ENCODE data around the gene NUDT16L1. TPM values are rescaled to one million over a fixed set of nuclear protein-coding genes. Genes with fewer than 3 reads are reported as not detected.
A peak's percentile ranks its signal among the peaks of the same experiment; 100 is the strongest.

NUDT16L1 gene
- polyA plus RNA-seq, 3 donors = 40.0 to 62.7 (median 41.1) TPM

DNA sequence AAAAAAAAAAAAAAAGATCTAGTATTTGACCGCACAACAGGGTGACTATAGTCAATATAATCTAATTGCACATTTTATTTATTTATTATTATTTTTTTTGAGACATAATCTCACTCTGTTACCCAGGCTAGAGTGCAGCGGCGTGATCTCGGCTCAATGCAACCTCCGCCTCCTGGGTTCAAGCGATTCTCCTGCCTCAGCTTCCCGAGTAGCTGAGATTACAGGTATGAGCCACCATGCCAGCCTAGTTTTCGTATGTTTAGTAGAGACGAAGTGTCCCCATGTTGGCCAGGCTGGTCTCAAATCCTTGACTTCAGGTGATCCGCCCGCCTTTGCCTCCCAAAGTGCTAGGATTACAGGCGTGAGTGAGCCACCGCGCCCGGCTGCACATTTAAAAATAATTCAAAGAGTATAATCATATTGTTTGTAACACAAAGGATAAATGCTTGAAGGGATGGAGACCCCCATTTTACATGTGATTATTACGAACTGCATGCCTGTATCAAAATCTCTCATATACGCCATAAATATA is 39.9 kb downstream of the NUDT16L1 start:
- peak overlapping the region in 1 of 2 donors; percentile 50 for H3K27ac ChIP-seq (ENCODE audit: low read depth in 1 of 2, low read length in 2 of 2)
- H3K9me3 Mint-ChIP-seq = no peaks in the 10 kb centered on the region
- H3K79me2 ChIP-seq (ENCODE audit: insufficient read depth, low read length) = peaks cover 10% of the 10 kb centered on the region
- H3K4me3 ChIP-seq (replicated peaks in 1 of 3; ENCODE audit: low read depth in 2 of 3, low read length in 3 of 3) = peak overlapping the region; percentile 61 to 100 (median 89)
- H3K4me1 ChIP-seq (ENCODE audit: control insufficient read depth in 1 of 2, insufficient read depth in 2 of 2, low read length in 2 of 2) = peaks cover 16 to 20% of the 10 kb centered on the region in 2 donors
- H3K4me2 ChIP-seq (replicated peaks; ENCODE audit: extremely low read depth, low read length, poor library complexity, severe bottlenecking) = peak overlapping the region; percentile 99
- no peak for DNase-seq
- H3K4me3 Mint-ChIP-seq = peak overlapping the region; percentile 87 to 99
- no peaks in the 10 kb centered on the region for H3K9me3 ChIP-seq (replicated peaks in 1 of 2; ENCODE audit: control insufficient read depth in 1 of 2, insufficient read depth in 1 of 2, low read length in 2 of 2)
- peaks cover 0 to 2% (median 0%) of the 10 kb centered on the region in 3 donors for H3K27me3 Mint-ChIP-seq (ENCODE audit: low read depth in 3 of 3)
- intact Hi-C loops (cut with micrococcal nuclease) = loop anchor here (5.0 kb wide), 1 partner anchor 69 kb away; the partner anchor contains the start of gene ROGDI (in 2 of the 2)
- peaks cover 14% of the 10 kb centered on the region for H3K4me1 Mint-ChIP-seq
- H3K36me3 ChIP-seq (replicated peaks in 1 of 2; ENCODE audit: control insufficient read depth in 1 of 2, insufficient read depth in 2 of 2, low read length in 2 of 2) = peaks cover 14 to 28% of the 10 kb centered on the region in 2 donors
- peak overlapping the region; percentile 97 for H2AFZ ChIP-seq (ENCODE audit: insufficient read depth, low read depth, low read length, poor library complexity, severe bottlenecking)
- H3K36me3 Mint-ChIP-seq = peaks cover 16 to 22% of the 10 kb centered on the region in 2 donors
- WGBS (ENCODE audit: insufficient coverage) = 88% methylated on average over 6 of the region's 17 CpGs
- peak overlapping the region in 1 of 7 donors; percentile 20 for H3K27ac Mint-ChIP-seq
- no peaks in the 10 kb centered on the region for H3K27me3 ChIP-seq (ENCODE audit: control insufficient read depth in 2 of 2, insufficient read depth in 2 of 2, low read length in 2 of 2)
- H3K9ac ChIP-seq (ENCODE audit: insufficient read depth, low read length, poor library complexity, severe bottlenecking) = peak overlapping the region; percentile 60
- H4K20me1 ChIP-seq (ENCODE audit: insufficient read depth, low read length) = no peaks in the 10 kb centered on the region
- TF ChIP-seq, protein P1, sequence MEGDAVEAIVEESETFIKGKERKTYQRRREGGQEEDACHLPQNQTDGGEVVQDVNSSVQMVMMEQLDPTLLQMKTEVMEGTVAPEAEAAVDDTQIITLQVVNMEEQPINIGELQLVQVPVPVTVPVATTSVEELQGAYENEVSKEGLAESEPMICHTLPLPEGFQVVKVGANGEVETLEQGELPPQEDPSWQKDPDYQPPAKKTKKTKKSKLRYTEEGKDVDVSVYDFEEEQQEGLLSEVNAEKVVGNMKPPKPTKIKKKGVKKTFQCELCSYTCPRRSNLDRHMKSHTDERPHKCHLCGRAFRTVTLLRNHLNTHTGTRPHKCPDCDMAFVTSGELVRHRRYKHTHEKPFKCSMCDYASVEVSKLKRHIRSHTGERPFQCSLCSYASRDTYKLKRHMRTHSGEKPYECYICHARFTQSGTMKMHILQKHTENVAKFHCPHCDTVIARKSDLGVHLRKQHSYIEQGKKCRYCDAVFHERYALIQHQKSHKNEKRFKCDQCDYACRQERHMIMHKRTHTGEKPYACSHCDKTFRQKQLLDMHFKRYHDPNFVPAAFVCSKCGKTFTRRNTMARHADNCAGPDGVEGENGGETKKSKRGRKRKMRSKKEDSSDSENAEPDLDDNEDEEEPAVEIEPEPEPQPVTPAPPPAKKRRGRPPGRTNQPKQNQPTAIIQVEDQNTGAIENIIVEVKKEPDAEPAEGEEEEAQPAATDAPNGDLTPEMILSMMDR (IDR thresholded peaks at IDR 0.05) = no peak

DNA sequence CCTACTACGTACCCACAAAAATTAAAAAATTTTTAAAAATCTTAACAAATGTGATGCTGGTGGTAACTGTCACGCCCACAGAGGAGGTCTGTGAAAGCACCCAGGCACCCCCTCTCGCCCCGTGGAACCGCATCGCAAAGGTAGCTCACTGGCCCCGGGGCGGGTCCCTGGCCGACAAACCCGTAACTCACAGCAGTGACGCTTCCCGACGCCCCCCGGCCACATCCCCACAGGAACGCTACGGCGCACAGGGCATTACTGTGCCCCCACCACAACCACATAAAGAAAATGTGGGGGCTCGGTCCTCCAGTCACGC is 40.3 kb downstream of the NUDT16L1 start:
- Histone ChIP-seq H3K27me3 (ENCODE audit: control insufficient read depth in 2 of 2, insufficient read depth in 2 of 2, low read length in 2 of 2) (no peaks in the 10 kb centered on the region), H3K79me2 (ENCODE audit: insufficient read depth, low read length) (peaks cover 10% of the 10 kb centered on the region), H2AFZ (ENCODE audit: insufficient read depth, low read depth, low read length, poor library complexity, severe bottlenecking) (peak overlapping the region; percentile 97), H3K9ac (ENCODE audit: insufficient read depth, low read length, poor library complexity, severe bottlenecking) (peak overlapping the region; percentile 60), H3K4me3 (replicated peaks in 1 of 3; ENCODE audit: low read depth in 2 of 3, low read length in 3 of 3) (peak overlapping the region; percentile 61 to 100 (median 89)), H3K4me1 (ENCODE audit: control insufficient read depth in 1 of 2, insufficient read depth in 2 of 2, low read length in 2 of 2) (peaks cover 16 to 20% of the 10 kb centered on the region in 2 donors), H3K9me3 (replicated peaks in 1 of 2; ENCODE audit: control insufficient read depth in 1 of 2, insufficient read depth in 1 of 2, low read length in 2 of 2) (no peaks in the 10 kb centered on the region), H4K20me1 (ENCODE audit: insufficient read depth, low read length) (no peaks in the 10 kb centered on the region), H3K36me3 (replicated peaks in 1 of 2; ENCODE audit: control insufficient read depth in 1 of 2, insufficient read depth in 2 of 2, low read length in 2 of 2) (peaks cover 10 to 23% of the 10 kb centered on the region in 2 donors), H3K27ac (ENCODE audit: low read depth in 1 of 2, low read length in 2 of 2) (peak overlapping the region in 1 of 2 donors; percentile 50), H3K4me2 (replicated peaks; ENCODE audit: extremely low read depth, low read length, poor library complexity, severe bottlenecking) (peak overlapping the region; percentile 99)
- DNase-seq = no peak
- peak overlapping the region; percentile 87 to 99 for H3K4me3 Mint-ChIP-seq
- WGBS (ENCODE audit: insufficient coverage) = 0% methylated on average over 17 of the region's 19 CpGs
- peaks cover 12 to 18% of the 10 kb centered on the region in 2 donors for H3K36me3 Mint-ChIP-seq
- peaks cover 0 to 2% (median 0%) of the 10 kb centered on the region in 3 donors for H3K27me3 Mint-ChIP-seq (ENCODE audit: low read depth in 3 of 3)
- peak overlapping the region in 1 of 7 donors; percentile 58 for H3K27ac Mint-ChIP-seq
- H3K4me1 Mint-ChIP-seq = peaks cover 14% of the 10 kb centered on the region
- H3K9me3 Mint-ChIP-seq = no peaks in the 10 kb centered on the region
- intact Hi-C loops (cut with micrococcal nuclease) = loop anchor here (1.0 to 5.0 kb wide), 4 partner anchors 33 to 69 kb away; partner anchors contain the start of genes ROGDI (in 2 of the 2), ZNF500 (in 2 of the 2) and NUDT16L1 (in 1 of the 2)
- TF ChIP-seq, protein P1 (IDR thresholded peaks at IDR 0.05) = no peak
